Measurements from ENCODE around the gene GMPS. TPM values are rescaled to one million over a fixed set of nuclear protein-coding genes. Genes with fewer than 3 reads are reported as not detected.

Gene GMPS
- polyA plus RNA-seq, 1 of the 3 experiments (the other 2 are of a cell fraction): 13.4 TPM

DNA sequence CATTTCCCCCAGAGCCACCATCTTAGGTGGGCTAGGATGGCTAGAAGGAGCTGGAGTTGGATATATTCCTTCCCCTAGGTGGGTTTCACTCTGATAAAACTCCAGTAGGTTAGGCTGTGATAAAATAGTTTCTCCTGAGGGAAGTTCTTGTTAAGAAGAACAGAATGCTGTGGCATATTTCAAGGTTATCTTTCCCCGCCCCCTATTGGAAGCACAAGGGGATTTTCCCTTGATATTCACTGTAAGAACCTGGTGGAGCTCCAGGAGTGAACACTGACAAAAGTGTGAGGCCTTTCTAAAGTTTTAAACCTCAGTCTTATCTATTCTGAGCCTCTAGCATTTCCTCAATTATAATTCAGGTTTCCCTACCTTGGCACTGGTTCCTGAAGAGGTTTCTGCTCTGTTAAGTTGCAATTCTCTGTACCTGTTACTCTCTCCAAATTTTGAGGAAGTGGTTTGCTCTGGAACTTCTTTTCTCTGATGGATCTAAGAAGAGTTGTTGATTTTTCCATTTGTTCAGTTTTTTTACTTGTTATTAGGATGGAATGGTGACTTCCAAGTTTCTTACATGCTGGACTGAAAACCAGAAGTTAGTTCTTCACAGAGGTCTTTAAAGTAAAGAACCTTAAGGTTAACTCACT lies 113.5 kb downstream of the GMPS start:
- no peak overlapping the region for H3K27ac ChIP-seq (ENCODE audit: low read depth in 2 of 2, low read length in 1 of 2)
- ChIA-PET POLR2A (no interaction called here), CTCF (interaction anchor here (1.0 to 1.5 kb wide), 3 partner anchors 11 to 60 kb away, joined by 3 to 4 read pairs (median 4); no protein-coding TSS in a partner anchor)
- WGBS (ENCODE audit: low lambda C conversion rate): 71% methylated on average over 1 of the region's 1 CpG
- H2AFZ ChIP-seq (ENCODE audit: low read depth): no peak overlapping the region
- no peak overlapping the region for H3K4me3 ChIP-seq (ENCODE audit: low read depth in 2 of 2, low read length in 1 of 2)
- H3K9ac ChIP-seq: no peak overlapping the region
- no peaks in the 10 kb centered on the region for H4K20me1 ChIP-seq (ENCODE audit: insufficient read depth)
- no peaks in the 10 kb centered on the region for H3F3A ChIP-seq (replicated peaks; ENCODE audit: insufficient read depth)
- H3K9me3 ChIP-seq: no peaks in the 10 kb centered on the region
- no peak overlapping the region for H3K4me2 ChIP-seq
- H3K36me3 ChIP-seq (replicated peaks in 1 of 2; ENCODE audit: control insufficient read depth in 1 of 2, insufficient read depth in 2 of 2, low read length in 1 of 2): no peaks in the 10 kb centered on the region
- no peaks in the 10 kb centered on the region for H3K9me2 ChIP-seq
- DNase-seq: no peak
- H3K79me2 ChIP-seq (ENCODE audit: insufficient read depth): no peaks in the 10 kb centered on the region
- H3K27me3 ChIP-seq (ENCODE audit: insufficient read depth): no peaks in the 10 kb centered on the region
- no peaks in the 10 kb centered on the region for H3K4me1 ChIP-seq (ENCODE audit: control insufficient read depth in 1 of 2, insufficient read depth in 2 of 2, low read depth in 1 of 2, low read length in 1 of 2)
- TF ChIP-seq ELF1 (IDR thresholded peaks at IDR 0.05): no peak
- TF ChIP-seq, protein P1, sequence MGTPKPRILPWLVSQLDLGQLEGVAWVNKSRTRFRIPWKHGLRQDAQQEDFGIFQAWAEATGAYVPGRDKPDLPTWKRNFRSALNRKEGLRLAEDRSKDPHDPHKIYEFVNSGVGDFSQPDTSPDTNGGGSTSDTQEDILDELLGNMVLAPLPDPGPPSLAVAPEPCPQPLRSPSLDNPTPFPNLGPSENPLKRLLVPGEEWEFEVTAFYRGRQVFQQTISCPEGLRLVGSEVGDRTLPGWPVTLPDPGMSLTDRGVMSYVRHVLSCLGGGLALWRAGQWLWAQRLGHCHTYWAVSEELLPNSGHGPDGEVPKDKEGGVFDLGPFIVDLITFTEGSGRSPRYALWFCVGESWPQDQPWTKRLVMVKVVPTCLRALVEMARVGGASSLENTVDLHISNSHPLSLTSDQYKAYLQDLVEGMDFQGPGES (IDR thresholded peaks at IDR 0.05; ENCODE audit: low read depth, low read length): no peak
- TF ChIP-seq EP300 (IDR thresholded peaks at IDR 0.05; ENCODE audit: borderline replicate concordance in 1 of 2, low read depth in 1 of 2, low read length in 1 of 2): no peak
- TF ChIP-seq, protein P2, sequence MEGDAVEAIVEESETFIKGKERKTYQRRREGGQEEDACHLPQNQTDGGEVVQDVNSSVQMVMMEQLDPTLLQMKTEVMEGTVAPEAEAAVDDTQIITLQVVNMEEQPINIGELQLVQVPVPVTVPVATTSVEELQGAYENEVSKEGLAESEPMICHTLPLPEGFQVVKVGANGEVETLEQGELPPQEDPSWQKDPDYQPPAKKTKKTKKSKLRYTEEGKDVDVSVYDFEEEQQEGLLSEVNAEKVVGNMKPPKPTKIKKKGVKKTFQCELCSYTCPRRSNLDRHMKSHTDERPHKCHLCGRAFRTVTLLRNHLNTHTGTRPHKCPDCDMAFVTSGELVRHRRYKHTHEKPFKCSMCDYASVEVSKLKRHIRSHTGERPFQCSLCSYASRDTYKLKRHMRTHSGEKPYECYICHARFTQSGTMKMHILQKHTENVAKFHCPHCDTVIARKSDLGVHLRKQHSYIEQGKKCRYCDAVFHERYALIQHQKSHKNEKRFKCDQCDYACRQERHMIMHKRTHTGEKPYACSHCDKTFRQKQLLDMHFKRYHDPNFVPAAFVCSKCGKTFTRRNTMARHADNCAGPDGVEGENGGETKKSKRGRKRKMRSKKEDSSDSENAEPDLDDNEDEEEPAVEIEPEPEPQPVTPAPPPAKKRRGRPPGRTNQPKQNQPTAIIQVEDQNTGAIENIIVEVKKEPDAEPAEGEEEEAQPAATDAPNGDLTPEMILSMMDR (IDR thresholded peaks at IDR 0.05): peak; percentile 17; the same call in 1 of the 2 replicates
- TF ChIP-seq FOXJ3 (CRISPR knock-in tag; IDR thresholded peaks at IDR 0.05): no peak
- no peak for TF ChIP-seq TCF12 (IDR thresholded peaks at IDR 0.05)
- TF ChIP-seq YY1 (IDR thresholded peaks at IDR 0.05; ENCODE audit: low read depth): no peak
- no peak for TF ChIP-seq GATA2 (CRISPR knock-in tag; IDR thresholded peaks at IDR 0.05)

DNA sequence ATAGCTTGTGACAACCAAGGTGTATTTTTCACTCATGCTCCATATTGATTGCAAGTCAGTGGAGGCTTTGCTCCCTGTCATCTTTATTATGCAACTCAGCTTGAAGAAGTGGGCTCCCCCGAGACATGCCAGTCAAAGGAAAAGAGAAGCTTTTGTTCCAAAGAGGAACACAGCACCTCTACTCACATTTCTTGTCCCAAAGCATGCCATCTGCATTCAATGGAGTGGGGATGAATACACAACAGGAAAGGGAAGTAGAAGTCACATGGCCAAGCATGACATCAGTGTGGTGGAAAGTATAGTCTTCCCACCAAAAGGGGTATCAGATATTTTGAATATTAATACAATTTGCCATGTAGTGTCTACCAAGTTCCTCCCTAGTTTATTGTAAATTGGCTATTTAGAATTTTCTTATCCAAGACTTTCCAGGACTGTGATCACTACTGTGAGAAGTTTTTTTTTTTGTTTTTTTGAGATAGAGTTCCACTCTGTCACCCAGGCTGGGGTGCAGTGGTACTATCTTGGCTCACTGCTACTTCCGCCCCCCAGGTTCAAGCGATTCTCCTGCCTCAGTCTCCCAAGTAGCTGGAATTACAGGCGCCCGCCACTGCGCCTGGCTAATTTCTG lies 114.5 kb downstream of the GMPS start:
- H3K4me1 ChIP-seq (ENCODE audit: control insufficient read depth in 1 of 2, insufficient read depth in 2 of 2, low read depth in 1 of 2, low read length in 1 of 2): no peaks in the 10 kb centered on the region
- H4K20me1 ChIP-seq (ENCODE audit: insufficient read depth): no peaks in the 10 kb centered on the region
- H3K27me3 ChIP-seq (ENCODE audit: insufficient read depth): no peaks in the 10 kb centered on the region
- no peak overlapping the region for H3K9ac ChIP-seq
- 79% methylated on average over 6 of the region's 6 CpGs for WGBS (ENCODE audit: low lambda C conversion rate)
- no peak for DNase-seq
- H3K9me2 ChIP-seq: no peaks in the 10 kb centered on the region
- no peaks in the 10 kb centered on the region for H3K9me3 ChIP-seq
- CTCF ChIA-PET: interaction anchor here (1.0 to 1.5 kb wide), 2 partner anchors 10 to 25 kb away, joined by 3 to 4 read pairs; no protein-coding TSS in a partner anchor
- no peaks in the 10 kb centered on the region for H3K36me3 ChIP-seq (replicated peaks in 1 of 2; ENCODE audit: control insufficient read depth in 1 of 2, insufficient read depth in 2 of 2, low read length in 1 of 2)
- H3K79me2 ChIP-seq (ENCODE audit: insufficient read depth): no peaks in the 10 kb centered on the region
- no peak for TF ChIP-seq SMC3 (IDR thresholded peaks at IDR 0.05; ENCODE audit: low read depth, low read length)
- TF ChIP-seq NFIC (IDR thresholded peaks at IDR 0.05; ENCODE audit: borderline replicate concordance): no peak
- TF ChIP-seq GABPA (IDR thresholded peaks at IDR 0.05; ENCODE audit: low read depth): no peak
- TF ChIP-seq ELF1 (IDR thresholded peaks at IDR 0.05): no peak
- no peak for TF ChIP-seq FOXJ3 (CRISPR knock-in tag; IDR thresholded peaks at IDR 0.05)
- no peak for TF ChIP-seq CHD2 (IDR thresholded peaks at IDR 0.05; ENCODE audit: low read length, partially characterized antibody)
- no peak for TF ChIP-seq FOXM1 (IDR thresholded peaks at IDR 0.05; ENCODE audit: low read depth)
- TF ChIP-seq, protein P3, sequence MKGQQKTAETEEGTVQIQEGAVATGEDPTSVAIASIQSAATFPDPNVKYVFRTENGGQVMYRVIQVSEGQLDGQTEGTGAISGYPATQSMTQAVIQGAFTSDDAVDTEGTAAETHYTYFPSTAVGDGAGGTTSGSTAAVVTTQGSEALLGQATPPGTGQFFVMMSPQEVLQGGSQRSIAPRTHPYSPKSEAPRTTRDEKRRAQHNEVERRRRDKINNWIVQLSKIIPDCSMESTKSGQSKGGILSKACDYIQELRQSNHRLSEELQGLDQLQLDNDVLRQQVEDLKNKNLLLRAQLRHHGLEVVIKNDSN (IDR thresholded peaks at IDR 0.05; ENCODE audit: borderline replicate concordance, low read depth): no peak
- no peak for TF ChIP-seq MXI1 (IDR thresholded peaks at IDR 0.05; ENCODE audit: low read depth, low read length)
- TF ChIP-seq, protein P2 (IDR thresholded peaks at IDR 0.05): no peak
- TF ChIP-seq RFX5 (IDR thresholded peaks at IDR 0.05; ENCODE audit: low read length): no peak
- TF ChIP-seq, protein P4, sequence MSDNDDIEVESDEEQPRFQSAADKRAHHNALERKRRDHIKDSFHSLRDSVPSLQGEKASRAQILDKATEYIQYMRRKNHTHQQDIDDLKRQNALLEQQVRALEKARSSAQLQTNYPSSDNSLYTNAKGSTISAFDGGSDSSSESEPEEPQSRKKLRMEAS (IDR thresholded peaks at IDR 0.05; ENCODE audit: low read depth): no peak
- TF ChIP-seq TEAD4 (IDR thresholded peaks at IDR 0.05; ENCODE audit: borderline replicate concordance, insufficient read depth): no peak
- no peak for TF ChIP-seq EP300 (IDR thresholded peaks at IDR 0.05; ENCODE audit: borderline replicate concordance in 1 of 2, low read depth in 1 of 2, low read length in 1 of 2)
- no peak for TF ChIP-seq RXRA (IDR thresholded peaks at IDR 0.05; ENCODE audit: borderline replicate concordance, low read depth)
- no peak overlapping the region for H3K4me2 ChIP-seq
- no peaks in the 10 kb centered on the region for H3F3A ChIP-seq (replicated peaks; ENCODE audit: insufficient read depth)
- no peak overlapping the region for H3K4me3 ChIP-seq (ENCODE audit: low read depth in 2 of 2, low read length in 1 of 2)
- H2AFZ ChIP-seq (ENCODE audit: low read depth): no peak overlapping the region
- no peak overlapping the region for H3K27ac ChIP-seq (ENCODE audit: low read depth in 2 of 2, low read length in 1 of 2)
- POLR2A ChIA-PET: no interaction called here

Data from SK-N-SH (cell line).